Gastrocnemius medialis (tissue), 4 donors: ENCODE data around the gene KCNQ2.

Experiments
- POLR2A ChIP-seq, 2 donors: fragments of 450-650 bp; IDR thresholded peaks; one replicate each; pipeline ENCODE4 v1.6.1; 2017; ENCODE audit warnings: antibody characterized with exemption in 2 of 2, mild to moderate bottlenecking in 2 of 2, moderate library complexity in 2 of 2
- TF ChIP-seq, protein P1 (sequence below), 5 experiments: fragments of 450-650 bp in 3 of 5; fragments of 200-600 bp in 2 of 5; sonication (generic) in 2 of 5; IDR thresholded peaks in 4 of 5; conservative IDR thresholded peaks in 1 of 5; 1 replicate in 4 of 5; 2 replicates in 1 of 5; pipeline ENCODE4 v1.5.1; 2016 to 2019; ENCODE audit warnings: antibody characterized with exemption in 5 of 5, mild to moderate bottlenecking in 3 of 5, moderate library complexity in 3 of 5

GRCh38 chr20:63491078-63491477 is 18.6 kb upstream of the KCNQ2 start:
- TF ChIP-seq, protein P1, sequence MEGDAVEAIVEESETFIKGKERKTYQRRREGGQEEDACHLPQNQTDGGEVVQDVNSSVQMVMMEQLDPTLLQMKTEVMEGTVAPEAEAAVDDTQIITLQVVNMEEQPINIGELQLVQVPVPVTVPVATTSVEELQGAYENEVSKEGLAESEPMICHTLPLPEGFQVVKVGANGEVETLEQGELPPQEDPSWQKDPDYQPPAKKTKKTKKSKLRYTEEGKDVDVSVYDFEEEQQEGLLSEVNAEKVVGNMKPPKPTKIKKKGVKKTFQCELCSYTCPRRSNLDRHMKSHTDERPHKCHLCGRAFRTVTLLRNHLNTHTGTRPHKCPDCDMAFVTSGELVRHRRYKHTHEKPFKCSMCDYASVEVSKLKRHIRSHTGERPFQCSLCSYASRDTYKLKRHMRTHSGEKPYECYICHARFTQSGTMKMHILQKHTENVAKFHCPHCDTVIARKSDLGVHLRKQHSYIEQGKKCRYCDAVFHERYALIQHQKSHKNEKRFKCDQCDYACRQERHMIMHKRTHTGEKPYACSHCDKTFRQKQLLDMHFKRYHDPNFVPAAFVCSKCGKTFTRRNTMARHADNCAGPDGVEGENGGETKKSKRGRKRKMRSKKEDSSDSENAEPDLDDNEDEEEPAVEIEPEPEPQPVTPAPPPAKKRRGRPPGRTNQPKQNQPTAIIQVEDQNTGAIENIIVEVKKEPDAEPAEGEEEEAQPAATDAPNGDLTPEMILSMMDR (IDR thresholded peaks at IDR 0.05 in 4 of 5, conservative IDR thresholded peaks at IDR 0.05 in 1 of 5): no peak
- no peak for TF ChIP-seq POLR2A (IDR thresholded peaks at IDR 0.05)
